ENCODE data around the gene MTA2. TPM values are rescaled to one million over a fixed set of nuclear protein-coding genes. Genes with fewer than 3 reads are reported as not detected.

MTA2 gene
- total and polyA plus RNA-seq, 10 of the 15 experiments (the other 5 are each of a cell fraction or from before 2014, with no cell fraction given) = 6.7 to 201 (median 113) TPM

DNA sequence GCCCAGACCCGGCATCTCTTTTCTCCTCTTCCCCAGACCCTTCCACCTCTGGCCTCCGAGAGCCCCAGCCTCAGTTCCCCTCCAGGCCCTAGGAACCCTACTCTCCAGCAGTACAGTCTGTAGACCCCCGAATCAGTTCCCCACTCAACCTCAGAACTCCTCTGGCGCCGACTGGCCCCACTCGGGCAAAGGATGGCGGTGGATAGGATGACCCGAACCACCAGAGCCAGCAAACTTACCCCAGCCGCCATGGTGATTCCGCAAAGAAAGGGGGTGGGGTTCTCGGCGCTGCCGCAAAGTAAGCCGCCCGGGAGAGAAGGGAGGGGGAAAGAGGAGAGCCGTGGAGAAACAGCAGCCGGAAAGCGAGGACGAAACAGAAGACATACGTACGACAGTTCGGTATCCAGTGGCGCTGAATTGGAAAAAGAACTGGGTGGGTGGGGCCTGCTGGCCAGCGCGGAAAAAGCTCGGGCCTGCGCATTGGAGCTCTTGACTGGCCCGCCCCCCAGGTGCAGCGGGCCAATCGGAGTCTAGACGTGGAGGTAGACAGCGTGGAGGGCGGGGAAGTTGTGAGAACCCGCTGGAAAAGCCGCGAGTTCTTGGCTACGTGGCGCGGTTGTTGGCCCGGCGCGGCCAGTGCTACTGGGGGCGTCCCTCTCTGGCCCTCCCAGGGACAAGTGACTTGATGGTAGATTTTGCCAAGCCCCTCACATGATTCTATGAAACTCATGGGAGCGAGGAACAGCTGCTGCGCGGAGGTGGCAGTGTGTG is 27.9 kb downstream of the MTA2 start, which contains the start of gene EEF1G (continued):
- TF ChIP-seq PRDM15 (CRISPR knock-in tag; IDR thresholded peaks at IDR 0.05) = no peak
- TF ChIP-seq MEF2B (IDR thresholded peaks at IDR 0.05; ENCODE audit: partially characterized antibody, poor library complexity, severe bottlenecking) = no peak
- TF ChIP-seq RBBP5 (conservative IDR thresholded peaks at IDR 0.05) = peak; percentile 98; the same call in 1 of the 2 replicates
- no peak for TF ChIP-seq USF2 (IDR thresholded peaks at IDR 0.05; ENCODE audit: borderline replicate concordance, low read depth, low read length)
- TF ChIP-seq POLR2AphosphoS2 (IDR thresholded peaks at IDR 0.05; ENCODE audit: low read depth, low read length) = peak; percentile 95
- peak; percentile 93 for TF ChIP-seq POLR2AphosphoS5 (IDR thresholded peaks at IDR 0.05; ENCODE audit: low read length)
- peak; percentile 97 for TF ChIP-seq YY1 (IDR thresholded peaks at IDR 0.05; ENCODE audit: low read depth, low read length)
- TF ChIP-seq, protein P1, sequence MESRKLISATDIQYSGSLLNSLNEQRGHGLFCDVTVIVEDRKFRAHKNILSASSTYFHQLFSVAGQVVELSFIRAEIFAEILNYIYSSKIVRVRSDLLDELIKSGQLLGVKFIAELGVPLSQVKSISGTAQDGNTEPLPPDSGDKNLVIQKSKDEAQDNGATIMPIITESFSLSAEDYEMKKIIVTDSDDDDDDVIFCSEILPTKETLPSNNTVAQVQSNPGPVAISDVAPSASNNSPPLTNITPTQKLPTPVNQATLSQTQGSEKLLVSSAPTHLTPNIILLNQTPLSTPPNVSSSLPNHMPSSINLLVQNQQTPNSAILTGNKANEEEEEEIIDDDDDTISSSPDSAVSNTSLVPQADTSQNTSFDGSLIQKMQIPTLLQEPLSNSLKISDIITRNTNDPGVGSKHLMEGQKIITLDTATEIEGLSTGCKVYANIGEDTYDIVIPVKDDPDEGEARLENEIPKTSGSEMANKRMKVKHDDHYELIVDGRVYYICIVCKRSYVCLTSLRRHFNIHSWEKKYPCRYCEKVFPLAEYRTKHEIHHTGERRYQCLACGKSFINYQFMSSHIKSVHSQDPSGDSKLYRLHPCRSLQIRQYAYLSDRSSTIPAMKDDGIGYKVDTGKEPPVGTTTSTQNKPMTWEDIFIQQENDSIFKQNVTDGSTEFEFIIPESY (IDR thresholded peaks at IDR 0.05) = 0 out of 2 replicates have a peak, but pooled peaks have one; percentile 45
- 0 out of 2 replicates have a peak, but pooled peaks have one; percentile 42 for TF ChIP-seq FOXM1 (IDR thresholded peaks at IDR 0.05; ENCODE audit: low read depth, low read length)
- TF ChIP-seq, protein P2, sequence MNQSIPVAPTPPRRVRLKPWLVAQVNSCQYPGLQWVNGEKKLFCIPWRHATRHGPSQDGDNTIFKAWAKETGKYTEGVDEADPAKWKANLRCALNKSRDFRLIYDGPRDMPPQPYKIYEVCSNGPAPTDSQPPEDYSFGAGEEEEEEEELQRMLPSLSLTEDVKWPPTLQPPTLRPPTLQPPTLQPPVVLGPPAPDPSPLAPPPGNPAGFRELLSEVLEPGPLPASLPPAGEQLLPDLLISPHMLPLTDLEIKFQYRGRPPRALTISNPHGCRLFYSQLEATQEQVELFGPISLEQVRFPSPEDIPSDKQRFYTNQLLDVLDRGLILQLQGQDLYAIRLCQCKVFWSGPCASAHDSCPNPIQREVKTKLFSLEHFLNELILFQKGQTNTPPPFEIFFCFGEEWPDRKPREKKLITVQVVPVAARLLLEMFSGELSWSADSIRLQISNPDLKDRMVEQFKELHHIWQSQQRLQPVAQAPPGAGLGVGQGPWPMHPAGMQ (IDR thresholded peaks at IDR 0.05; ENCODE audit: borderline replicate concordance) = no peak; the same call in 1 of the 2 replicates

Measured in GM12878 (cell line).